Trophoblast cell (in vitro differentiated cells and primary cell): ENCODE measurements around the gene RGPD5.
"Not testable (repeated sequence)": the region's sequence is repeated elsewhere in the genome, so short reads cannot be mapped to it uniquely, and the experiment has no call there.

ENCODE experiments used
- DNase-seq, 2 donors: peaks; one replicate each; pipeline ENCODE4 v3.0.0-alpha.2; 2016
- H2AFZ ChIP-seq: 2 replicates; pipeline ENCODE4 v1.6.1; 2013; ENCODE audit warnings: low read length, moderate library complexity, mild to moderate bottlenecking; ENCODE audit not compliant: insufficient read depth, poor library complexity
- H2AK5ac ChIP-seq: 2 replicates; pipeline ENCODE4 v1.6.1; 2013; ENCODE audit warnings: mild to moderate bottlenecking, low read length
- H2BK120ac ChIP-seq: 2 replicates; pipeline ENCODE4 v1.6.1; 2013; ENCODE audit warnings: low read length, mild to moderate bottlenecking, moderate library complexity; ENCODE audit not compliant: insufficient read depth, poor library complexity
- H2BK12ac ChIP-seq: 2 replicates; pipeline ENCODE4 v1.6.1; 2013; ENCODE audit warnings: mild to moderate bottlenecking, low read length, moderate library complexity
- H2BK5ac ChIP-seq: 2 replicates; pipeline ENCODE4 v1.6.1; 2013; ENCODE audit warnings: low read length, low read depth, moderate library complexity, mild to moderate bottlenecking; ENCODE audit not compliant: poor library complexity
- H3K14ac ChIP-seq: 2 replicates; pipeline ENCODE4 v1.6.1; 2013; ENCODE audit warnings: mild to moderate bottlenecking, low read length
- H3K18ac ChIP-seq: 2 replicates; pipeline ENCODE4 v1.6.1; 2013; ENCODE audit warnings: mild to moderate bottlenecking, low read length
- H3K23ac ChIP-seq: 2 replicates; pipeline ENCODE4 v1.6.1; 2013; ENCODE audit warnings: low read length
- H3K27ac ChIP-seq: 2 replicates; pipeline ENCODE4 v1.5.1; 2013; ENCODE audit warnings: low read depth, mild to moderate bottlenecking, inconsistent platforms, low read length, moderate library complexity
- H3K27me3 ChIP-seq: 2 replicates; pipeline ENCODE4 v1.6.1; 2013; ENCODE audit warnings: inconsistent platforms, mild to moderate bottlenecking, low read length, moderate library complexity; ENCODE audit not compliant: insufficient read depth
- H3K36me3 ChIP-seq, 2 experiments: 1 replicate in 1 of 2; 2 replicates in 1 of 2; pipeline ENCODE4 v1.6.1; 2013; ENCODE audit warnings: low read length in 2 of 2, mild to moderate bottlenecking in 2 of 2, moderate library complexity in 1 of 2; ENCODE audit not compliant: insufficient read depth in 2 of 2, control insufficient read depth in 1 of 2
- H3K4ac ChIP-seq: 2 replicates; pipeline ENCODE4 v1.6.1; 2013; ENCODE audit warnings: low read depth, mild to moderate bottlenecking, low read length, moderate library complexity
- H3K4me1 ChIP-seq, 2 experiments: 1 replicate in 1 of 2; 2 replicates in 1 of 2; pipeline ENCODE4 v1.6.1; 2013; ENCODE audit warnings: low read length in 2 of 2, mild to moderate bottlenecking in 2 of 2, moderate library complexity in 1 of 2; ENCODE audit not compliant: insufficient read depth in 2 of 2, control insufficient read depth in 1 of 2
- H3K4me2 ChIP-seq: 2 replicates; pipeline ENCODE4 v1.6.1; 2013; ENCODE audit warnings: inconsistent platforms, mild to moderate bottlenecking, low read length, moderate library complexity
- H3K4me3 ChIP-seq: 2 replicates; pipeline ENCODE4 v1.5.1; 2013; ENCODE audit warnings: mild to moderate bottlenecking, low read depth, low read length, inconsistent platforms
- H3K79me1 ChIP-seq: one replicate; pipeline ENCODE4 v1.6.1; 2013; ENCODE audit warnings: low read length
- H3K79me2 ChIP-seq: 2 replicates; pipeline ENCODE4 v1.6.1; 2013; ENCODE audit warnings: low read length, mild to moderate bottlenecking; ENCODE audit not compliant: control insufficient read depth, insufficient read depth, poor library complexity
- H3K9ac ChIP-seq: 2 replicates; pipeline ENCODE4 v1.6.1; 2013; ENCODE audit warnings: mild to moderate bottlenecking, low read length
- H3K9me3 ChIP-seq: 2 replicates; pipeline ENCODE4 v1.6.1; 2013; ENCODE audit warnings: low read depth, mild to moderate bottlenecking, control low read depth, inconsistent platforms, low read length; ENCODE audit not compliant: insufficient read depth
- H4K12ac ChIP-seq: 2 replicates; pipeline ENCODE4 v1.6.1; 2013; ENCODE audit warnings: low read depth, mild to moderate bottlenecking, low read length, moderate library complexity
- H4K8ac ChIP-seq: 2 replicates; pipeline ENCODE4 v1.6.1; 2013; ENCODE audit warnings: low read depth, mild to moderate bottlenecking, low read length, moderate library complexity
- H4K91ac ChIP-seq: one replicate; pipeline ENCODE4 v1.6.1; 2013; ENCODE audit warnings: low read depth, mild to moderate bottlenecking, low read length, moderate library complexity
- WGBS: extraction: QIAGEN DNeasy Blood & Tissue Kit; methylation state at CpG from one replicate; pipeline ENCODE4 v1.1.7; 2013; ENCODE audit warnings: missing lambda C conversion rate; ENCODE audit not compliant: insufficient read length, insufficient coverage; ENCODE audit errors: extremely low coverage; 5-methylcytosine and 5-hydroxymethylcytosine counted together

RGPD5 gene

DNA sequence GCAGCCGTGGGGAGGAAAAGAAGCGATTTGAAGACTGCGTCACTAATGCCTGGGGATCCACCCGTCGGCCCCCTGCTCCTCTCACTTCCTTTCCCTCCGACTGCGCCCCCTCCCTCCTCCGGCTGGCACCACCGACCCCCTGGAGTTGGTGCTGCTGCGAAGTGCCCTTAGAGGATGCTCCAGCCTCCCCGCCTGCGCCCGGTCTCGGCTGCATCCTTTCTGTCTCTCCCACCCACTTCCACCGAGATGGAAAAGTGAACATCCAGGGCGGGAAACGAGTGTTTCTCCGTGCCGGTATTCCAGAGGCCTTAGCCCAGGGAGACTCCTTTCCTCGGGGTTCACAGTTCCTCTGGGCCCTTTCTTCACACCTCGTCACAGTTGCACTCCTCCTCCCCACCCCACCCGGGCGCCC lies 33.1 kb upstream of the RGPD5 start:
- H2BK12ac ChIP-seq, DNase-seq, H3K79me1 ChIP-seq, H2AFZ ChIP-seq, H3K4me3 ChIP-seq, H4K8ac ChIP-seq, H3K79me2 ChIP-seq, H3K4me1 ChIP-seq, H3K27me3 ChIP-seq, H2AK5ac ChIP-seq, H3K9me3 ChIP-seq, H3K14ac ChIP-seq, H2BK5ac ChIP-seq, H3K9ac ChIP-seq, H3K23ac ChIP-seq, H3K18ac ChIP-seq, H4K12ac ChIP-seq, H3K4me2 ChIP-seq, H3K36me3 ChIP-seq, H2BK120ac ChIP-seq, H4K91ac ChIP-seq, H3K27ac ChIP-seq, H3K4ac ChIP-seq: not testable (repeated sequence)
- WGBS = no CpG with 5 or more reads among the region's 23 CpGs

- WGBS = no CpG with 5 or more reads among the region's 5 CpGs
- H3K4me2 ChIP-seq = not testable (repeated sequence)
Observed at GRCh38 chr2:109761976-109762375, 32.1 kb upstream of the RGPD5 start.

GRCh38 chr2:109766074-109766473 lies 28.0 kb upstream of the RGPD5 start:
- H3K27me3 ChIP-seq, H3K36me3 ChIP-seq, H4K91ac ChIP-seq, H3K9me3 ChIP-seq, H3K79me2 ChIP-seq, H3K4ac ChIP-seq, H3K9ac ChIP-seq, H3K27ac ChIP-seq, H4K12ac ChIP-seq, H3K14ac ChIP-seq, H2AFZ ChIP-seq, H3K18ac ChIP-seq, H3K4me3 ChIP-seq, H2BK120ac ChIP-seq, H2AK5ac ChIP-seq, H3K4me2 ChIP-seq, DNase-seq, H4K8ac ChIP-seq, H2BK12ac ChIP-seq, H3K4me1 ChIP-seq, H2BK5ac ChIP-seq, H3K23ac ChIP-seq, H3K79me1 ChIP-seq: not testable (repeated sequence)
- no CpG with 5 or more reads among the region's 11 CpGs for WGBS

More at GRCh38 chr2:109761976-109762375, 32.1 kb upstream of the RGPD5 start:
- H2BK5ac ChIP-seq, H3K4ac ChIP-seq, H2BK120ac ChIP-seq, DNase-seq, H4K8ac ChIP-seq, H3K14ac ChIP-seq, H3K79me1 ChIP-seq, H3K9ac ChIP-seq, H4K12ac ChIP-seq, H2BK12ac ChIP-seq, H3K27me3 ChIP-seq, H3K27ac ChIP-seq, H4K91ac ChIP-seq, H2AFZ ChIP-seq, H3K79me2 ChIP-seq, H3K36me3 ChIP-seq, H3K23ac ChIP-seq, H3K4me1 ChIP-seq, H3K4me3 ChIP-seq, H3K9me3 ChIP-seq, H2AK5ac ChIP-seq, H3K18ac ChIP-seq: not testable (repeated sequence)

GRCh38 chr2:109766886-109767578 lies 27.1 kb upstream of the RGPD5 start:
- H2BK12ac ChIP-seq, H3K9me3 ChIP-seq, H3K4me1 ChIP-seq, H3K4ac ChIP-seq, H4K12ac ChIP-seq, DNase-seq, H2BK120ac ChIP-seq, H3K79me2 ChIP-seq, H3K36me3 ChIP-seq, H2AFZ ChIP-seq, H3K23ac ChIP-seq, H4K91ac ChIP-seq, H2AK5ac ChIP-seq, H3K14ac ChIP-seq, H3K18ac ChIP-seq, H3K27me3 ChIP-seq, H3K9ac ChIP-seq, H3K27ac ChIP-seq, H4K8ac ChIP-seq, H2BK5ac ChIP-seq, H3K79me1 ChIP-seq, H3K4me2 ChIP-seq, H3K4me3 ChIP-seq: not testable (repeated sequence)
- WGBS = no CpG with 5 or more reads among the region's 8 CpGs
